ENCODE results near the gene DNAH9.

Gene DNAH9

GRCh38 chr17:11757815-11758214 lies 159.5 kb downstream of the DNAH9 start:
- no peak for DNase-seq (ENCODE audit: low spot score)

- no peak for DNase-seq (ENCODE audit: low spot score)
Observed at GRCh38 chr17:11768106-11768505, 169.8 kb downstream of the DNAH9 start.

- DNase-seq (ENCODE audit: low spot score) = no peak
Observed at GRCh38 chr17:11768981-11769380, 170.7 kb downstream of the DNAH9 start.

GRCh38 chr17:11772031-11772430 lies 173.8 kb downstream of the DNAH9 start:
- DNase-seq (ENCODE audit: low spot score) = no peak

GRCh38 chr17:11779892-11780291 lies 181.6 kb downstream of the DNAH9 start:
- no peak for DNase-seq (ENCODE audit: low spot score)

GRCh38 chr17:11780621-11781020 lies 182.4 kb downstream of the DNAH9 start:
- DNase-seq (ENCODE audit: low spot score) = no peak

GRCh38 chr17:11786711-11787438 lies 188.6 kb downstream of the DNAH9 start:
- DNase-seq (ENCODE audit: low spot score) = no peak

- DNase-seq (ENCODE audit: low spot score) = no peak
Observed at GRCh38 chr17:11795906-11796305, 197.6 kb downstream of the DNAH9 start.

- DNase-seq (ENCODE audit: low spot score) = no peak
Observed at GRCh38 chr17:11797803-11798202, 199.5 kb downstream of the DNAH9 start.

GRCh38 chr17:11803231-11803969 lies 205.1 kb downstream of the DNAH9 start:
- no peak for DNase-seq (ENCODE audit: low spot score)

- DNase-seq (ENCODE audit: low spot score) = no peak
Observed at GRCh38 chr17:11805138-11805537, 206.9 kb downstream of the DNAH9 start.

- DNase-seq (ENCODE audit: low spot score) = no peak
Observed at GRCh38 chr17:11805952-11806351, 207.7 kb downstream of the DNAH9 start.

GRCh38 chr17:11807606-11808005 lies 209.3 kb downstream of the DNAH9 start:
- DNase-seq (ENCODE audit: low spot score) = no peak

- no peak for DNase-seq (ENCODE audit: low spot score)
Observed at GRCh38 chr17:11813278-11813677, 215.0 kb downstream of the DNAH9 start.

GRCh38 chr17:11813871-11814270 lies 215.6 kb downstream of the DNAH9 start:
- DNase-seq (ENCODE audit: low spot score) = no peak

- DNase-seq (ENCODE audit: low spot score) = no peak
Observed at GRCh38 chr17:11814655-11815262, 216.5 kb downstream of the DNAH9 start.

GRCh38 chr17:11816409-11816808 lies 218.1 kb downstream of the DNAH9 start:
- DNase-seq (ENCODE audit: low spot score) = no peak

GRCh38 chr17:11823862-11824261 lies 225.6 kb downstream of the DNAH9 start:
- no peak for DNase-seq (ENCODE audit: low spot score)

- DNase-seq (ENCODE audit: low spot score) = no peak
Observed at GRCh38 chr17:11825572-11826209, 227.4 kb downstream of the DNAH9 start.

- DNase-seq (ENCODE audit: low spot score) = no peak
Observed at GRCh38 chr17:11832401-11833137, 234.3 kb downstream of the DNAH9 start.

GRCh38 chr17:11836508-11836907 lies 238.2 kb downstream of the DNAH9 start:
- no peak for DNase-seq (ENCODE audit: low spot score)

GRCh38 chr17:11840052-11840451 lies 241.8 kb downstream of the DNAH9 start:
- no peak for DNase-seq (ENCODE audit: low spot score)
